HEK293 (cell line): ENCODE results near the gene BICRA.

Experiments
- CTCF ChIA-PET: fragments of 350-600 bp; formaldehyde crosslinking; extraction: SDS; loops from one replicate; lab custom pipeline; 2021; ENCODE audit warnings: antibody characterized with exemption; lab: Yijun Ruan, JAX
- POLR2A ChIA-PET: fragments of 300-600 bp; formaldehyde crosslinking; extraction: SDS; loops from one replicate; lab custom pipeline; 2020; ENCODE audit warnings: antibody characterized with exemption, inconsistent platforms; lab: Yijun Ruan, JAX
- H3K27ac ChIP-seq: fragments of 200-500 bp; sonication (Bioruptor generic); 2 replicates; pipeline ENCODE4 v1.5.1; 2014; ENCODE audit warnings: low read depth, low read length, control low read depth, inconsistent platforms; ENCODE audit errors: extremely low read depth
- H3K36me3 ChIP-seq, 2 experiments: fragments of 200-500 bp in 1 of 2; sonication (Bioruptor generic) in 1 of 2; 1 replicate in 1 of 2; 2 replicates in 1 of 2; pipeline ENCODE4 v1.5.1; 2014 to 2017; ENCODE audit warnings: inconsistent platforms in 2 of 2, low read length in 2 of 2; ENCODE audit not compliant: control insufficient read depth in 2 of 2, insufficient read depth in 1 of 2
- H3K4me1 ChIP-seq: fragments of 200-500 bp; sonication (Bioruptor generic); 2 replicates; pipeline ENCODE4 v1.5.1; 2014; ENCODE audit warnings: mild to moderate bottlenecking, low read length, inconsistent platforms; ENCODE audit not compliant: control insufficient read depth, insufficient read depth
- H3K4me3 ChIP-seq: 2 replicates; pipeline ENCODE4 v1.5.1; 2011; ENCODE audit warnings: low read depth, mild to moderate bottlenecking, control low read depth, low read length, moderate library complexity
- H3K9me3 ChIP-seq: fragments of 200-500 bp; sonication (Bioruptor generic); 2 replicates; pipeline ENCODE4 v1.5.1; 2014; ENCODE audit warnings: low read depth, low read length, inconsistent platforms; ENCODE audit not compliant: control insufficient read depth, insufficient read depth
- EGR2 ChIP-seq: fragments of 450-650 bp; formaldehyde crosslinking; IDR thresholded peaks from 2 replicates; pipeline ENCODE4 v1.5.1; 2016; ENCODE audit warnings: low read depth, missing biosample characterization, missing genetic modification characterization
- SCRT1 ChIP-seq: fragments of 450-650 bp; formaldehyde crosslinking; IDR thresholded peaks from 2 replicates; pipeline ENCODE4 v1.5.1; 2016; ENCODE audit warnings: missing biosample characterization, missing genetic modification characterization, borderline replicate concordance
- SCRT2 ChIP-seq: fragments of 450-650 bp; formaldehyde crosslinking; IDR thresholded peaks from 2 replicates; pipeline ENCODE4 v1.5.1; 2016; ENCODE audit warnings: missing biosample characterization, missing genetic modification characterization
- SP2 ChIP-seq: fragments of 450-650 bp; formaldehyde crosslinking; IDR thresholded peaks from 2 replicates; pipeline ENCODE4 v1.5.1; 2016; ENCODE audit warnings: missing biosample characterization, missing genetic modification characterization
- WT1 ChIP-seq: fragments of 450-650 bp; formaldehyde crosslinking; IDR thresholded peaks from 2 replicates; pipeline ENCODE4 v1.5.1; 2016; ENCODE audit warnings: missing biosample characterization, missing genetic modification characterization
- ZBTB11 ChIP-seq: fragments of 450-650 bp; formaldehyde crosslinking; conservative IDR thresholded peaks from 2 replicates; pipeline ENCODE4 v1.5.1; 2016; ENCODE audit warnings: low read depth, missing biosample characterization, missing genetic modification characterization
- ZBTB20 ChIP-seq: fragments of 450-650 bp; formaldehyde crosslinking; IDR thresholded peaks from 2 replicates; pipeline ENCODE4 v1.5.1; 2016; ENCODE audit warnings: missing biosample characterization, missing genetic modification characterization
- ZNF138 ChIP-seq: fragments of 450-650 bp; formaldehyde crosslinking; IDR thresholded peaks from 2 replicates; pipeline ENCODE4 v1.5.1; 2016; ENCODE audit warnings: missing biosample characterization, missing genetic modification characterization, borderline replicate concordance
- ZNF169 ChIP-seq: fragments of 450-650 bp; formaldehyde crosslinking; IDR thresholded peaks from 2 replicates; pipeline ENCODE4 v1.5.1; 2016; ENCODE audit warnings: missing biosample characterization, missing genetic modification characterization
- ZNF184 ChIP-seq: fragments of 450-650 bp; IDR thresholded peaks from 2 replicates; pipeline ENCODE4 v1.5.1; 2018; ENCODE audit warnings: missing biosample characterization, mild to moderate bottlenecking, missing genetic modification characterization
- ZNF202 ChIP-seq: fragments of 450-650 bp; formaldehyde crosslinking; IDR thresholded peaks from 2 replicates; pipeline ENCODE4 v1.5.1; 2016; ENCODE audit warnings: missing biosample characterization, missing genetic modification characterization, borderline replicate concordance
- ZNF248 ChIP-seq: fragments of 450-650 bp; formaldehyde crosslinking; IDR thresholded peaks from 2 replicates; pipeline ENCODE4 v1.5.1; 2017; ENCODE audit warnings: missing biosample characterization, missing genetic modification characterization
- ZNF266 ChIP-seq: fragments of 450-650 bp; formaldehyde crosslinking; IDR thresholded peaks from 2 replicates; pipeline ENCODE4 v1.5.1; 2016; ENCODE audit warnings: missing biosample characterization, missing genetic modification characterization, low read depth
- ZNF302 ChIP-seq: fragments of 450-650 bp; formaldehyde crosslinking; IDR thresholded peaks from 2 replicates; pipeline ENCODE4 v1.5.1; 2016; ENCODE audit warnings: missing biosample characterization, missing genetic modification characterization, low read depth
- ZNF335 ChIP-seq: fragments of 450-650 bp; formaldehyde crosslinking; conservative IDR thresholded peaks from 2 replicates; pipeline ENCODE4 v1.5.1; 2016; ENCODE audit warnings: missing biosample characterization, missing genetic modification characterization
- ZNF366 ChIP-seq: fragments of 450-650 bp; formaldehyde crosslinking; conservative IDR thresholded peaks from 2 replicates; pipeline ENCODE4 v1.5.1; 2016; ENCODE audit warnings: missing biosample characterization, missing genetic modification characterization
- ZNF513 ChIP-seq: fragments of 450-650 bp; IDR thresholded peaks from 2 replicates; pipeline ENCODE4 v1.5.1; 2018; ENCODE audit warnings: missing biosample characterization, missing genetic modification characterization
- ZNF518A ChIP-seq: fragments of 450-650 bp; formaldehyde crosslinking; conservative IDR thresholded peaks from 2 replicates; pipeline ENCODE4 v1.5.1; 2016; ENCODE audit warnings: low read depth, missing biosample characterization, missing genetic modification characterization
- ZNF548 ChIP-seq: fragments of 450-650 bp; formaldehyde crosslinking; IDR thresholded peaks from 2 replicates; pipeline ENCODE4 v1.5.1; 2016; ENCODE audit warnings: missing biosample characterization, missing genetic modification characterization
- ZNF560 ChIP-seq: fragments of 450-650 bp; formaldehyde crosslinking; IDR thresholded peaks from 2 replicates; pipeline ENCODE4 v1.5.1; 2017; ENCODE audit warnings: missing biosample characterization, missing genetic modification characterization, borderline replicate concordance
- ZNF639 ChIP-seq: fragments of 450-650 bp; formaldehyde crosslinking; IDR thresholded peaks from 2 replicates; pipeline ENCODE4 v1.5.1; 2016; ENCODE audit warnings: missing biosample characterization, missing genetic modification characterization
- TF ChIP-seq, protein P1 (sequence below): fragments of 450-650 bp; formaldehyde crosslinking; IDR thresholded peaks from 2 replicates; pipeline ENCODE4 v1.5.1; 2017; ENCODE audit warnings: missing biosample characterization, missing genetic modification characterization

Gene BICRA

GRCh38 chr19:47615230-47615629 is 6.3 kb downstream of the BICRA start (continued):
- no peak for TF ChIP-seq ZNF639 (tag by site-specific recombination)
- peak; percentile 81 for TF ChIP-seq SCRT2
- no peak for TF ChIP-seq ZNF548
- no peak for TF ChIP-seq ZNF335 (tag by site-specific recombination)
- TF ChIP-seq SCRT1 (tag by site-specific recombination): peak; percentile 84
- no peak for TF ChIP-seq ZBTB11 (tag by site-specific recombination)

- Histone ChIP-seq H3K4me1 (peaks cover 10% of the 10 kb centered on the region), H3K9me3 (no peaks in the 10 kb centered on the region), H3K4me3 (no peak overlapping the region), H3K36me3 (peaks cover 15 to 20% of the 10 kb centered on the region in 2 experiments; a peak in 2 of 3 replicates), H3K27ac (no peak overlapping the region)
- no peak for TF ChIP-seq ZNF266 (tag by site-specific recombination)
- TF ChIP-seq ZNF138: no peak
- no peak for TF ChIP-seq ZNF169 (tag by site-specific recombination)
- TF ChIP-seq, protein P1, sequence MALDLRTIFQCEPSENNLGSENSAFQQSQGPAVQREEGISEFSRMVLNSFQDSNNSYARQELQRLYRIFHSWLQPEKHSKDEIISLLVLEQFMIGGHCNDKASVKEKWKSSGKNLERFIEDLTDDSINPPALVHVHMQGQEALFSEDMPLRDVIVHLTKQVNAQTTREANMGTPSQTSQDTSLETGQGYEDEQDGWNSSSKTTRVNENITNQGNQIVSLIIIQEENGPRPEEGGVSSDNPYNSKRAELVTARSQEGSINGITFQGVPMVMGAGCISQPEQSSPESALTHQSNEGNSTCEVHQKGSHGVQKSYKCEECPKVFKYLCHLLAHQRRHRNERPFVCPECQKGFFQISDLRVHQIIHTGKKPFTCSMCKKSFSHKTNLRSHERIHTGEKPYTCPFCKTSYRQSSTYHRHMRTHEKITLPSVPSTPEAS (tag by site-specific recombination): no peak
- no peak for TF ChIP-seq ZNF560 (tag by site-specific recombination)
- no peak for TF ChIP-seq ZNF202 (tag by site-specific recombination)
- no peak for TF ChIP-seq ZNF513
- TF ChIP-seq ZNF184 (tag by site-specific recombination): no peak
- TF ChIP-seq ZNF248 (tag by site-specific recombination): no peak
- no peak for TF ChIP-seq EGR2 (tag by site-specific recombination)
- no peak for TF ChIP-seq ZNF335 (tag by site-specific recombination)
- no peak for TF ChIP-seq WT1 (tag by site-specific recombination)
- no peak for TF ChIP-seq ZNF302 (tag by site-specific recombination)
- no peak for TF ChIP-seq ZNF518A
- no peak for TF ChIP-seq ZBTB20 (tag by site-specific recombination)
- TF ChIP-seq ZNF366: no peak
- no peak for TF ChIP-seq SP2
- CTCF ChIA-PET: no interaction called here
- POLR2A ChIA-PET: interaction anchor here (0.7 kb wide), 1 partner anchor 588 kb away, joined by 5 read pairs; no protein-coding TSS in a partner anchor
Measured at GRCh38 chr19:47615714-47616113, 6.8 kb downstream of the BICRA start.
